Measurements from ENCODE around the gene GOLGA2. TPM values are rescaled to one million over a fixed set of nuclear protein-coding genes. Genes with fewer than 3 reads are reported as not detected.

GOLGA2 gene
- total RNA-seq, 1 donor from 2014 or later: 53.5 TPM

- Mint-ChIP-seq H3K9me3 (no peaks in the 10 kb centered on the region), H3K4me1 (no peaks in the 10 kb centered on the region), H3K4me3 (no peak overlapping the region), H3K36me3 (ENCODE audit: low read depth) (peaks cover 64% of the 10 kb centered on the region), H3K27me3 (no peaks in the 10 kb centered on the region), H3K27ac (no peak overlapping the region)
- no peak for ATAC-seq (ENCODE audit: low read depth)
- intact Hi-C loops (cut with micrococcal nuclease): no loop called here
- POLR2A ChIA-PET: interaction anchor here (1.1 kb wide), 1 partner anchor 39 kb away, joined by 5 read pairs; the partner anchor contains the start of genes GOLGA2 and SWI5
- no peak for DNase-seq
- CTCF ChIA-PET: interaction anchor here (1.1 kb wide), 1 partner anchor 48 kb away, joined by 4 read pairs; no protein-coding TSS in a partner anchor
- TF ChIP-seq CTCF (IDR thresholded peaks at IDR 0.05): no peak
Observed at GRCh38 chr9:128314697-128315096, 38.9 kb upstream of the GOLGA2 start.

- no peaks in the 10 kb centered on the region for H3K9me3 Mint-ChIP-seq
- no peak overlapping the region for H3K4me3 Mint-ChIP-seq
- H3K36me3 Mint-ChIP-seq (ENCODE audit: low read depth): peaks cover 54% of the 10 kb centered on the region
- no peak overlapping the region for H3K27ac Mint-ChIP-seq
- no peak for DNase-seq
- POLR2A ChIA-PET: no interaction called here
- CTCF ChIA-PET: no interaction called here
- H3K27me3 Mint-ChIP-seq: no peaks in the 10 kb centered on the region
- H3K4me1 Mint-ChIP-seq: no peaks in the 10 kb centered on the region
- no peak for TF ChIP-seq CTCF (IDR thresholded peaks at IDR 0.05)
- intact Hi-C loops (cut with micrococcal nuclease): no loop called here
- no peak for ATAC-seq (ENCODE audit: low read depth)
Observed at GRCh38 chr9:128310461-128310860, 34.7 kb upstream of the GOLGA2 start.

- CTCF ChIA-PET: no interaction called here
- ATAC-seq (ENCODE audit: low read depth) (no peak), DNase-seq (no peak)
- POLR2A ChIA-PET: no interaction called here
- Mint-ChIP-seq H3K4me3 (no peak overlapping the region), H3K9me3 (no peaks in the 10 kb centered on the region), H3K27me3 (no peaks in the 10 kb centered on the region), H3K36me3 (ENCODE audit: low read depth) (peaks cover 48% of the 10 kb centered on the region), H3K4me1 (no peaks in the 10 kb centered on the region), H3K27ac (no peak overlapping the region)
- no peak for TF ChIP-seq CTCF (IDR thresholded peaks at IDR 0.05)
- intact Hi-C loops (cut with micrococcal nuclease): no loop called here
Observed at GRCh38 chr9:128309551-128309950, 33.7 kb upstream of the GOLGA2 start.

- ChIA-PET POLR2A (no interaction called here), CTCF (interaction anchor here (1.6 kb wide), 1 partner anchor 10 kb away, joined by 4 read pairs; no protein-coding TSS in a partner anchor)
- no peak overlapping the region for H3K4me3 Mint-ChIP-seq
- DNase-seq (no peak), ATAC-seq (ENCODE audit: low read depth) (no peak)
- H3K27me3 Mint-ChIP-seq: no peaks in the 10 kb centered on the region
- no peak overlapping the region for H3K27ac Mint-ChIP-seq
- TF ChIP-seq CTCF (IDR thresholded peaks at IDR 0.05): no peak
- H3K9me3 Mint-ChIP-seq: no peaks in the 10 kb centered on the region
- peaks cover 22% of the 10 kb centered on the region for H3K36me3 Mint-ChIP-seq (ENCODE audit: low read depth)
- H3K4me1 Mint-ChIP-seq: no peaks in the 10 kb centered on the region
- intact Hi-C loops (cut with micrococcal nuclease): no loop called here
Observed at GRCh38 chr9:128304971-128305288, 29.1 kb upstream of the GOLGA2 start.

- peaks cover 17% of the 10 kb centered on the region for H3K36me3 Mint-ChIP-seq (ENCODE audit: low read depth)
- intact Hi-C loops (cut with micrococcal nuclease): no loop called here
- ATAC-seq (ENCODE audit: low read depth): no peak
- ChIA-PET CTCF (interaction anchor here (1.6 kb wide), 1 partner anchor 9 kb away, joined by 4 read pairs; no protein-coding TSS in a partner anchor), POLR2A (interaction anchor here (0.5 kb wide), 1 partner anchor 792 kb away, joined by 3 read pairs; no protein-coding TSS in a partner anchor)
- no peak overlapping the region for H3K27ac Mint-ChIP-seq
- TF ChIP-seq CTCF (IDR thresholded peaks at IDR 0.05): no peak
- no peaks in the 10 kb centered on the region for H3K4me1 Mint-ChIP-seq
- no peaks in the 10 kb centered on the region for H3K27me3 Mint-ChIP-seq
- H3K4me3 Mint-ChIP-seq: no peak overlapping the region
- no peak for DNase-seq
- H3K9me3 Mint-ChIP-seq: no peaks in the 10 kb centered on the region
Observed at GRCh38 chr9:128304136-128304970, 28.5 kb upstream of the GOLGA2 start.

Data from activated B cell treated with CpG ODN at 0.5 μM for 24 hours (primary cell).